Stimulated activated CD8-positive, alpha-beta memory T cell treated with anti-CD3 and anti-CD28 coated beads, Interleukin-4, amount 100 ng/mL, for 1 hour (primary cell): Measurements from ENCODE around the gene OIP5.
"Not testable (repeated sequence)": the region's sequence is repeated elsewhere in the genome, so short reads cannot be mapped to it uniquely, and the experiment has no call there.

Source experiments
- DNase-seq, 2 donors: peaks; one replicate each; pipeline ENCODE4 v3.0.0-alpha.2; 2020; ENCODE audit warnings: low read depth in 2 of 2, low spot score in 1 of 2

OIP5 gene

GRCh38 chr15:41332194-41333025, at the start of gene OIP5, which contains the start of gene NUSAP1:
TSS of gene OIP5 (minus strand) at chr15:41332591. CDS start at chr15:41332561, 30 bp downstream.
TSS of gene NUSAP1 (plus strand) at chr15:41332881. CDS start at chr15:41332958, 77 bp downstream.
- DNase-seq: peak; percentile 88 to 96

- DNase-seq: no peak
Measured at GRCh38 chr15:41377978-41378377, 45.6 kb upstream of the OIP5 start.

DNA sequence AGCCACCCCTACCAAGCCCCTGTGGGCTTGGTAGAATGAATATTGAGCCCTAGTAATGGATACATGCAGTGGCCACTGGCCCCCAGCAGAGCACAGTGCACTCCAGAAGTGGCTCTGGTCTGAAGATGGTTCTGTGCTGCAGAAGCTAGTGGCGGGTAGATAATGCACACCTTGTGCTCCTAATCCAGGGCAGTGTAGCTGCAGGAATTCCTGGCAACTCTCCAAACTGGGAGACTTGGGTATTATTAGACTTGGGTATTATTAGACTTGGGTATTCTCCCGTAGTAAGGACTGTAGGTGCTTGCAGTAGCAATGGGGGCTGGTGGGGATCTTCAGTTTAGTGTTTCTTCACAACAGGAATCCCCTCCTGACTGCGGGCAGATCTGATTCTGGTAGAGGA, 35.0 kb upstream of the OIP5 start:
- DNase-seq: no peak

DNA sequence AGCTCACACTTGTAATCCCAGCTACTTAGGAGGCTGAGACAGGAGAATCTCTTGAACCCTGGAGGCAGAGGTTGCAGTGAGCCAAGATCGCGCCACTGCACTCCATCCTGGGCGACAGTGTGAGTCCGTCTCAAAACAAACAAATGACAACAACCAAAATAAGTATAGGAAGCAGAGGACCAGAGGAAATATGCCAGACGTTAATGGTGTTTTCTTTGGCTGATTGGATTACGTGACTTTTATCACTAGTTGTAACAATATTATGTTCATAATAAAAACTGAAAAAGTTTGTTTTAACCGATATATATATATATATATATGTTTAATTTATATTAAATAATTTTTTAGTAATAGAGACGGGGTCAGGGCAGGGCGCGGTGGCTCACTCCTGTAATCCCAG, 22.0 kb upstream of the OIP5 start:
- no peak for DNase-seq

DNA sequence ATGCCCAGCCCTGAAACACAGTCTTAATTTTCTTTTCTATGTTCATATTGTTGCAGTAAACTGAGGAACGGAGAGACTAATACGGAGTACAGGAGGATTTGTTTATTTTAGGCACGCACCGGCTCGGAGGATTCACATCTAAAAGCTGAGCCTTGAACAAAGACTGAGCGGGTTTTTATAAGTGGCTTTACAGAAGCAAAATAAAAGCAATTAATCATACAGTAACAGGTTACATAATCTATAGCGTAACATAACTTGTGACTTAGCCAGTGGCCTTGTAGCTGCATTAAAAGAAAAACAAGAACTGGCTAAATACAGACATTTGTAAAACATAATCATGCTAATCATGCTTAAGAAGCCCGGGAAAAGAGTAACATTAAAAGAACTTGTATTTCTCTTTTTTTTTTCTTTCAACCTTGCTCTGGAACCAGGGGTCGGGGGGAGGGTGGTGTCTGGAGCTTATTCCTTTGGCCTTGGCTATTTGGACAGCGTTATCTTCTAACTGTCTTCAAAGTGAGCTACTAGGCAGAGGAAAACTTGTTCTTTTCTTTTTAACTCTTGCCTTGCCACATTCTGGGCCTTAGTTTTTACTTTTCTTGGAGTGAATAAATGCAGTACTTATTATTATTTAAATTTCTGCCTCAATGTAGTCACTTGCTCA, 17.8 kb upstream of the OIP5 start:
- no peak for DNase-seq

- DNase-seq: no peak
Measured at GRCh38 chr15:41347236-41347635, 14.8 kb upstream of the OIP5 start.

DNA sequence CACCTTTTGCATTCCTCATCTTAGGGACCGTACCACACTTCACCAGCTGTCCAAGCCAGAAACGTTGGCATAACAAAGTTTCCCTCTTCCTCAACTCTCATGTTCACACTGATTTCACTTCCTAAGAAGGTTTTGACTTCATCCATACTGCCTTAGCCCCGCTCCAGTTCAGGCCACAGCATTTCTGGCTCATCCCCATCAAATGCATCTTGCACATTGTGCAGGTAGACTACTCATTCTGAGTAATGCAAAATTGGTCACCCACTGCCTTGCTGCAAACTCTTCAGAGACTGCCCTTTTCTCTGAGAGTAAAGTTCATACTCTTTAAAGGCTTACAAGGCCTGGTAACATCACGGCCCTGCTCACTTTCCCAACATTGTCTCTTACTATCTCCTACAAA, 9.1 kb upstream of the OIP5 start:
- no peak for DNase-seq

GRCh38 chr15:41340189-41340695, 7.9 kb upstream of the OIP5 start:
- DNase-seq: no peak

GRCh38 chr15:41337631-41338522, 5.5 kb upstream of the OIP5 start:
- DNase-seq: no peak

DNA sequence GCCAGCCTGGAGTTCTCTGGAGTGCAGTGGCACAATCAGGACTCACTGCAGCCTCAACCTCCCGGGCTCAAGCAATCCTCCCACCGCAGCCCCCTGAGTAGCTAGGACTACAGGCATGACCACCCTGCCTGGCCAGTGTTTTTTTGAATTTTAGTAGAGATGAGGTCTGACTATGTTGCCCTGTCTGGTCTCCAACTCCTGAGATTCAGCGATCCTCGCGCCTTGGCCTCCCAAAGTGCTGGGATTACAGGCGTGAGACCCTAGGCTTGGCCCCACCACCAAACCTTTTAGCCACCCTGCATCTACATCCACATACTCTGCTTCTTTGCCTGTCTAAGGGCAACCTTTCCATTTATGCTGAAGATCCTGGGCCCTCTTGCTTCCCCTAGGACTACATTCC, 4.7 kb upstream of the OIP5 start:
- no peak for DNase-seq

GRCh38 chr15:41336549-41336948, 4.2 kb upstream of the OIP5 start:
- DNase-seq: no peak

GRCh38 chr15:41334293-41335120, 2.1 kb upstream of the OIP5 start:
- DNase-seq: no peak

DNA sequence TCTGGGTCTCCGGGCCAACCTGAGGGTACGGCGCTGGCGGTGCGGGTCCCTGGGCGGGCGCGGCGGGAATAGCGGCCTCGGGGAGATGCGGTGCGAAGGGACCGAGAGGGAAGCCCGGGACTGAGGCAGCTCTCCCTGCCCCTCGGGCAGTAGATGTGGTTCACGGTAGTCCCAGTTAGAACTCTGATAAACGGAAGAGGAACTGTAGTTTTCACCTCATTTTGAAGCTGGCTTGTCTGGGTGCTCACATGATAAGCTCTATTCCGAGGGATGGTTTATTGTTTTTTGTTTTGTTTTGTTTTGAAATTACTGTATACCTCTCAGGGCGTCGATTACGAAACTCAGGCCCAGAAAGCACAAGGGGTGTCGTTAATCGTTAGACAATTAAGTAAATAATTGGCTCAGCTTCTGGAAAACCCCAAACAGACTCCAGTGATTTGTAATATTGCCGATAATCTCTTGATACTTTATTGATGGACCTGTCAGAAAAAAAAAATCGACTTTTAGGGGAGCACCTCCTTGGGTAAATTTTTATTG, 703 bp upstream of the OIP5 start:
- DNase-seq: no peak

DNA sequence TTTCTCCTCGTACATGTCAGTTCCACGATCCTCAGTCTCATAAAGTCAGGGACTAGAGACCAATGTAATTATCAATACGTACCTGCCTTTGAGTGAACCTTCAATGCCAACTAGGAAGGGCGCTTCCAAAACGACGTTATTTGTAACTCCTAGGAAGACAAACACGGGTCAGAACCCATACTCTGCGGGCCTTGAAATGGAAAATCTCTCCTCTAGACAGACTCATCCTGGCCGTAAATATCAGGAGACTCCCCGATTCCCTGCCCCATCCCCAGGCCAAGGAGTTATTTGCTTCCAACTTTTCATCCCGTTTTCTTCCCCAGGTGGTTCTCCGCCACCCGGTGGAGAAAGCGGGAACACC, 578 bp downstream of the OIP5 start:
- DNase-seq: no peak

GRCh38 chr15:41331281-41331680, 1.1 kb downstream of the OIP5 start:
- no peak for DNase-seq

DNA sequence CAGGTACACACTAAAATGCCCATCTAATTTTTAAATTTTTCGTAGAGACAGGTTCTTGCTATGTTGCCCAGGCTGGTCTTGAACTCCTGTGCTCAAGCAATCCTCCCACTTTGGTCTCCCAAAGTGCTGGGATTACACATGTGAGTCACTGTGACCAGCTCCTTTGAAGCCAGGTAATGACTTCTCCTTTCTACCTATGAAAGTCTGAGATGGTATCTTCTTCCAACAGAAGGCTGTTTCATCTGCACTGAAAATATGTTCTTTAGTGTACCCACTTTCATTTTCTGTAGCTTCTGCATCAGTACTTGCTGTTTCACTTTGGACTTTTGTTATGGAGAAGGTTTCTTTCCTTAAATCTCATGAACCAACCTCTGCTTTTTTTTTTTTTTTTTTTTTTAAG, 8.8 kb downstream of the OIP5 start:
- no peak for DNase-seq

GRCh38 chr15:41320805-41321330, 11.5 kb downstream of the OIP5 start:
- not testable (repeated sequence) for DNase-seq

- DNase-seq: no peak
Measured at GRCh38 chr15:41309226-41309905, 23.0 kb downstream of the OIP5 start.

DNA sequence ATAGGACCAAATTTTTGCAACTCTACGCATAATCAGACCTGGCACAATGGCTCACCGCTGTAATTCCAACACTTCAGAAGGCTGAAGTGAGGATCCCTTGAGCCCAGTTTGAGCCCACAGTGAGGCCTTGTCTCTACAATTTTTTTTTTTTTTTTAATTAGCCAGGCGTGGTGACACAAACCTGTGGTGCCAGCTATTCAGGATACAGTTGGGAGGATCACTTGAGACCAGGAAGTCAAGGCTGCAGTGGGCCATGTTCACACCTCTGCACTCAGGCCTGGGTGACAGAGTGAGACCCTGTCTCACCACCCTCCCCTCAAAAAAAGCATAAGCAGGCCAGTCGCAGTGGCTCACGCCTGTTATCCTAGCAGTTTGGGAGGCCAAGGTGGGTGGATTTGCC, 24.7 kb downstream of the OIP5 start:
- DNase-seq: no peak
